ENCODE measurements around the gene CAMK2N2.

The CAMK2N2 gene

GRCh38 chr3:184234671-184235380, 26.5 kb downstream of the CAMK2N2 start:
- peaks cover 19 to 26% of the 10 kb centered on the region in 2 donors for H3K27me3 ChIP-seq (ENCODE audit: control insufficient read depth in 1 of 2, insufficient read depth in 2 of 2, low read length in 2 of 2)
- no peaks in the 10 kb centered on the region for H3K9me3 ChIP-seq (ENCODE audit: control insufficient read depth in 1 of 2, low read length in 2 of 2)
- no peaks in the 10 kb centered on the region for H3K36me3 ChIP-seq (ENCODE audit: control insufficient read depth in 1 of 2, insufficient read depth in 2 of 2, low read length in 2 of 2)
- peaks cover 0 to 8% of the 10 kb centered on the region in 2 donors for H3K4me1 ChIP-seq (ENCODE audit: control insufficient read depth in 1 of 2, insufficient read depth in 2 of 2, low read length in 2 of 2)
- no peak overlapping the region for H3K27ac ChIP-seq (ENCODE audit: low read depth, low read length)
- H3K9ac ChIP-seq (ENCODE audit: low read depth in 1 of 2, low read length in 2 of 2), result no peak overlapping the region
- H3K4me3 ChIP-seq (ENCODE audit: low read depth in 1 of 2, low read length in 2 of 2), result no peak overlapping the region

GRCh38 chr3:184234224-184234623, 27.1 kb downstream of the CAMK2N2 start:
- peaks cover 24 to 26% of the 10 kb centered on the region in 2 donors for H3K27me3 ChIP-seq (ENCODE audit: control insufficient read depth in 1 of 2, insufficient read depth in 2 of 2, low read length in 2 of 2)
- no peak overlapping the region for H3K4me3 ChIP-seq (ENCODE audit: low read depth in 1 of 2, low read length in 2 of 2)
- no peak overlapping the region for H3K9ac ChIP-seq (ENCODE audit: low read depth in 1 of 2, low read length in 2 of 2)
- no peak overlapping the region for H3K27ac ChIP-seq (ENCODE audit: low read depth, low read length)
- no peaks in the 10 kb centered on the region for H3K9me3 ChIP-seq (ENCODE audit: control insufficient read depth in 1 of 2, low read length in 2 of 2)
- no peaks in the 10 kb centered on the region for H3K36me3 ChIP-seq (ENCODE audit: control insufficient read depth in 1 of 2, insufficient read depth in 2 of 2, low read length in 2 of 2)
- peaks cover 0 to 13% of the 10 kb centered on the region in 2 donors for H3K4me1 ChIP-seq (ENCODE audit: control insufficient read depth in 1 of 2, insufficient read depth in 2 of 2, low read length in 2 of 2)

GRCh38 chr3:184233127-184233843, 28.1 kb downstream of the CAMK2N2 start:
- peaks cover 31 to 33% of the 10 kb centered on the region in 2 donors for H3K27me3 ChIP-seq (ENCODE audit: control insufficient read depth in 1 of 2, insufficient read depth in 2 of 2, low read length in 2 of 2)
- H3K9ac ChIP-seq (ENCODE audit: low read depth in 1 of 2, low read length in 2 of 2), result no peak overlapping the region
- no peaks in the 10 kb centered on the region for H3K9me3 ChIP-seq (ENCODE audit: control insufficient read depth in 1 of 2, low read length in 2 of 2)
- H3K36me3 ChIP-seq (ENCODE audit: control insufficient read depth in 1 of 2, insufficient read depth in 2 of 2, low read length in 2 of 2), result no peaks in the 10 kb centered on the region
- no peak overlapping the region for H3K4me3 ChIP-seq (ENCODE audit: low read depth in 1 of 2, low read length in 2 of 2)
- no peak overlapping the region for H3K27ac ChIP-seq (ENCODE audit: low read depth, low read length)
- H3K4me1 ChIP-seq (ENCODE audit: control insufficient read depth in 1 of 2, insufficient read depth in 2 of 2, low read length in 2 of 2), result peaks cover 0 to 18% of the 10 kb centered on the region in 2 donors

- Histone ChIP-seq H3K4me1 (ENCODE audit: control insufficient read depth in 1 of 2, insufficient read depth in 2 of 2, low read length in 2 of 2) (peaks cover 0 to 15% of the 10 kb centered on the region in 2 donors), H3K9ac (ENCODE audit: low read depth in 1 of 2, low read length in 2 of 2) (no peak overlapping the region), H3K4me3 (ENCODE audit: low read depth in 1 of 2, low read length in 2 of 2) (no peak overlapping the region), H3K27me3 (ENCODE audit: control insufficient read depth in 1 of 2, insufficient read depth in 2 of 2, low read length in 2 of 2) (peaks cover 36 to 42% of the 10 kb centered on the region in 2 donors), H3K27ac (ENCODE audit: low read depth, low read length) (no peak overlapping the region), H3K36me3 (ENCODE audit: control insufficient read depth in 1 of 2, insufficient read depth in 2 of 2, low read length in 2 of 2) (no peaks in the 10 kb centered on the region), H3K9me3 (ENCODE audit: control insufficient read depth in 1 of 2, low read length in 2 of 2) (no peaks in the 10 kb centered on the region)
These were observed 29.7 kb downstream of the CAMK2N2 start for GRCh38 chr3:184231671-184232070.

- Histone ChIP-seq H3K9ac (ENCODE audit: low read depth in 1 of 2, low read length in 2 of 2) (no peak overlapping the region), H3K27me3 (ENCODE audit: control insufficient read depth in 1 of 2, insufficient read depth in 2 of 2, low read length in 2 of 2) (peaks cover 36 to 42% of the 10 kb centered on the region in 2 donors), H3K36me3 (ENCODE audit: control insufficient read depth in 1 of 2, insufficient read depth in 2 of 2, low read length in 2 of 2) (no peaks in the 10 kb centered on the region), H3K9me3 (ENCODE audit: control insufficient read depth in 1 of 2, low read length in 2 of 2) (no peaks in the 10 kb centered on the region), H3K4me1 (ENCODE audit: control insufficient read depth in 1 of 2, insufficient read depth in 2 of 2, low read length in 2 of 2) (peaks cover 0 to 15% of the 10 kb centered on the region in 2 donors), H3K27ac (ENCODE audit: low read depth, low read length) (no peak overlapping the region), H3K4me3 (ENCODE audit: low read depth in 1 of 2, low read length in 2 of 2) (peak overlapping the region in 1 of 2 donors; percentile 57)
These were observed 30.5 kb downstream of the CAMK2N2 start for GRCh38 chr3:184230603-184231528.

GRCh38 chr3:184230081-184230602, 31.2 kb downstream of the CAMK2N2 start:
- Histone ChIP-seq H3K4me3 (ENCODE audit: low read depth in 1 of 2, low read length in 2 of 2) (peak overlapping the region; percentile 22 to 69), H3K9me3 (ENCODE audit: control insufficient read depth in 1 of 2, low read length in 2 of 2) (no peaks in the 10 kb centered on the region), H3K27me3 (ENCODE audit: control insufficient read depth in 1 of 2, insufficient read depth in 2 of 2, low read length in 2 of 2) (peaks cover 36 to 42% of the 10 kb centered on the region in 2 donors), H3K36me3 (ENCODE audit: control insufficient read depth in 1 of 2, insufficient read depth in 2 of 2, low read length in 2 of 2) (no peaks in the 10 kb centered on the region), H3K27ac (ENCODE audit: low read depth, low read length) (no peak overlapping the region), H3K9ac (ENCODE audit: low read depth in 1 of 2, low read length in 2 of 2) (no peak overlapping the region), H3K4me1 (ENCODE audit: control insufficient read depth in 1 of 2, insufficient read depth in 2 of 2, low read length in 2 of 2) (peaks cover 0 to 15% of the 10 kb centered on the region in 2 donors)

GRCh38 chr3:184229394-184230080, 31.8 kb downstream of the CAMK2N2 start, which contains the start of gene VWA5B2:
TSS of gene VWA5B2 (plus strand) at chr3:184229585. CDS start at chr3:184230529, 944 bp downstream.
- peak within 1 kb of the TSS; percentile 22 to 69 for H3K4me3 ChIP-seq (ENCODE audit: low read depth in 1 of 2, low read length in 2 of 2)
- peaks cover 36 to 42% of the 10 kb centered on the region in 2 donors for H3K27me3 ChIP-seq (ENCODE audit: control insufficient read depth in 1 of 2, insufficient read depth in 2 of 2, low read length in 2 of 2)
- no peaks in the 10 kb centered on the region for H3K36me3 ChIP-seq (ENCODE audit: control insufficient read depth in 1 of 2, insufficient read depth in 2 of 2, low read length in 2 of 2)
- H3K4me1 ChIP-seq (ENCODE audit: control insufficient read depth in 1 of 2, insufficient read depth in 2 of 2, low read length in 2 of 2), result peaks cover 0 to 15% of the 10 kb centered on the region in 2 donors
- H3K9ac ChIP-seq (ENCODE audit: low read depth in 1 of 2, low read length in 2 of 2), result peak within 1 kb of the TSS in 1 of 2 donors; percentile 38
- H3K9me3 ChIP-seq (ENCODE audit: control insufficient read depth in 1 of 2, low read length in 2 of 2), result no peaks in the 10 kb centered on the region
- no peak within 1 kb of the TSS for H3K27ac ChIP-seq (ENCODE audit: low read depth, low read length)

- no peaks in the 10 kb centered on the region for H3K9me3 ChIP-seq (ENCODE audit: control insufficient read depth in 1 of 2, low read length in 2 of 2)
- no peak overlapping the region for H3K9ac ChIP-seq (ENCODE audit: low read depth in 1 of 2, low read length in 2 of 2)
- H3K4me1 ChIP-seq (ENCODE audit: control insufficient read depth in 1 of 2, insufficient read depth in 2 of 2, low read length in 2 of 2), result peaks cover 0 to 15% of the 10 kb centered on the region in 2 donors
- H3K4me3 ChIP-seq (ENCODE audit: low read depth in 1 of 2, low read length in 2 of 2), result no peak overlapping the region
- H3K36me3 ChIP-seq (ENCODE audit: control insufficient read depth in 1 of 2, insufficient read depth in 2 of 2, low read length in 2 of 2), result no peaks in the 10 kb centered on the region
- no peak overlapping the region for H3K27ac ChIP-seq (ENCODE audit: low read depth, low read length)
- H3K27me3 ChIP-seq (ENCODE audit: control insufficient read depth in 1 of 2, insufficient read depth in 2 of 2, low read length in 2 of 2), result peaks cover 36 to 38% of the 10 kb centered on the region in 2 donors
These were observed 32.8 kb downstream of the CAMK2N2 start for GRCh38 chr3:184228376-184229137.

Measured in duodenal mucosa (tissue), 2 donors.